K562 (cell line): ENCODE results near the gene RNF145.

Experiments used
- ARNT ChIP-seq, 2 experiments: fragments of 450-650 bp; IDR thresholded peaks; 2 replicates each; pipeline ENCODE4 v1.6.1; 2016; ENCODE audit warnings: mild to moderate bottlenecking in 1 of 2
- CHD1 ChIP-seq: fragments of 200-600 bp; sonication (generic); IDR thresholded peaks from one replicate; pipeline ENCODE4 v1.6.1; 2012; ENCODE audit warnings: mild to moderate bottlenecking, moderate library complexity, low read length, inconsistent platforms
- FOXA1 ChIP-seq: fragments of 450-650 bp; IDR thresholded peaks from 2 replicates; pipeline ENCODE4 v1.6.1; 2016; ENCODE audit warnings: mild to moderate bottlenecking, borderline replicate concordance
- HNRNPH1 ChIP-seq: fragments of 200-400 bp; formaldehyde crosslinking; optimal IDR thresholded peaks from 2 replicates; pipeline ENCODE3; 2017; ENCODE audit warnings: low read depth, mild to moderate bottlenecking, low read length, moderate library complexity
- ZSCAN29 ChIP-seq: fragments of 450-650 bp; IDR thresholded peaks from 2 replicates; pipeline ENCODE4 v1.6.1; 2017

DNA sequence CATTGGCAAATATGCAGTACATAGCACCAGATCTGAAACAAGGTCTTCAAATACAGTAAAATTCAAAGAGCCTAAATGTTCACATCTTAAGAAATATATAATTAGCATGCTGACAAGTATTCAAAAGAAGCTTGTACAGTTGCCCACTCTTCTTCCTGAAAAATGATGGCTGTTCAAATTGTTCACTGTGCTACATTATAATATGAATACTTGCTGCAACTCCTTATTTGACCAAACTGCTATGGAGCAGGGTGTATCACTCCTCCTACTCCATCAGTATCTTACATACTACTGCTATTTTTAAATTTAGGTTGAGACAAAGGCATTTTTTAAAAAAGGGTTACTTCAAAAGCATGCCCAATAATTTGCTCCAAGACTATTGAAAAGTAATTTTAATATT lies 39.3 kb downstream of the RNF145 start:
- TF ChIP-seq FOXA1 (no peak), CHD1 (no peak), HNRNPH1 (no peak), ARNT (IDR thresholded peaks at IDR 0.05) (no peak), ZSCAN29 (no peak)
